ENCODE results near the gene CANX. TPM values are rescaled to one million over a fixed set of nuclear protein-coding genes. Genes with fewer than 3 reads are reported as not detected.

The CANX gene
- total and polyA plus RNA-seq, 2 of the 13 experiments (the other 11 are each of a cell fraction or from before 2014, with no cell fraction given) = 477 to 680 TPM

- no peak for TF ChIP-seq SYNCRIP (IDR thresholded peaks at IDR 0.05; ENCODE audit: insufficient read depth, low read depth, low read length)
- no peak for TF ChIP-seq NCOA1 (CRISPR knock-in tag; IDR thresholded peaks at IDR 0.05)
- no peak for TF ChIP-seq ZSCAN29 (CRISPR knock-in tag; conservative IDR thresholded peaks at IDR 0.05)
- TF ChIP-seq AHDC1 (CRISPR knock-in tag; IDR thresholded peaks at IDR 0.05; ENCODE audit: borderline replicate concordance) = peak; percentile 80; the same call in 1 of the 2 replicates
- 0 out of 2 replicates have a peak, but pooled peaks have one; percentile 23 for TF ChIP-seq ZSCAN21 (CRISPR knock-in tag; IDR thresholded peaks at IDR 0.05; ENCODE audit: borderline replicate concordance)
- TF ChIP-seq ZBTB40 (IDR thresholded peaks at IDR 0.05) = no peak
- TF ChIP-seq ZBTB40 (CRISPR knock-in tag; IDR thresholded peaks at IDR 0.05) = peak; percentile 83
- no peak; the same call in 1 of the 2 replicates for TF ChIP-seq MYC (CRISPR knock-in tag; IDR thresholded peaks at IDR 0.05; ENCODE audit: borderline replicate concordance)
- 0 out of 2 replicates have a peak, but pooled peaks have one; percentile 9 for TF ChIP-seq YEATS2 (CRISPR knock-in tag; IDR thresholded peaks at IDR 0.05; ENCODE audit: borderline replicate concordance)
- TF ChIP-seq ZNF747 (CRISPR knock-in tag; IDR thresholded peaks at IDR 0.05; ENCODE audit: borderline replicate concordance) = peak; percentile 67; the same call in 1 of the 2 replicates
- no peak for TF ChIP-seq SMAD9 (CRISPR knock-in tag; IDR thresholded peaks at IDR 0.05)
- TF ChIP-seq ZBTB7B (CRISPR knock-in tag; IDR thresholded peaks at IDR 0.05) = peak; percentile 75
These were observed 18.6 kb upstream of the CANX start (continued) for GRCh38 chr5:179680014-179680779.

Measured in HepG2 (cell line).